ENCODE data around the gene PTP4A2.

GRCh38 chr1:31904339-31905092 is 33.7 kb downstream of the PTP4A2 start:
- TF ChIP-seq ZNF274 (IDR thresholded peaks at IDR 0.05; ENCODE audit: low read depth, low read length) = no peak
- no peak for TF ChIP-seq YY1 (IDR thresholded peaks at IDR 0.05; ENCODE audit: insufficient read depth, insufficient read length)
- TF ChIP-seq SUZ12 (IDR thresholded peaks at IDR 0.05; ENCODE audit: extremely low read depth, insufficient read depth, insufficient read length) = no peak

Data from NT2/D1 (cell line).